T-cell (primary cell): ENCODE data around the gene CDRT4. TPM values are rescaled to one million over a fixed set of nuclear protein-coding genes. Genes with fewer than 3 reads are reported as not detected.
"Not testable (repeated sequence)": the region's sequence is repeated elsewhere in the genome, so short reads cannot be mapped to it uniquely, and the experiment has no call there.

Experiments
- ATAC-seq, 4 experiments: fragments of 200-7000 bp in 3 of 4; fragments of 150-1000 bp in 1 of 4; cut with Tn5 transposase; replicated peaks in 1 of 4; 1 replicate in 3 of 4; 2 replicates in 1 of 4; pipeline ENCODE4 v1.10.0; 2021; ENCODE audit warnings: moderate library complexity in 3 of 4, mild to moderate bottlenecking in 2 of 4, moderate number of reproducible peaks in 1 of 4
- CTCF ChIA-PET, 2 donors: fragments of 300-600 bp; sonication (Branson Sonifier 250); formaldehyde crosslinking; loops; one replicate each; lab custom pipeline; 2022; ENCODE audit warnings: antibody characterized with exemption in 2 of 2; lab: Charles Lee
- POLR2A ChIA-PET, 2 donors: fragments of 300-600 bp; sonication (Branson Sonifier 250); formaldehyde crosslinking; loops; one replicate each; lab custom pipeline; 2022; ENCODE audit warnings: antibody characterized with exemption in 2 of 2; lab: Charles Lee
- DNase-seq, 35 experiments: peaks; one replicate each; pipeline versions ENCODE4 v3.0.0 to v3.0.0-alpha.2; 2013 to 2023
- H3K27ac ChIP-seq: one replicate; pipeline ENCODE4 v1.5.1; 2013; ENCODE audit warnings: low read length
- H3K27me3 ChIP-seq, 2 experiments: replicated peaks in 1 of 2; 1 replicate in 1 of 2; 2 replicates in 1 of 2; pipeline versions ENCODE4 v1.6.1 to v1.7.0; 2013; ENCODE audit warnings: low read length in 1 of 2, mixed read lengths in 1 of 2; ENCODE audit not compliant: control insufficient read depth in 2 of 2, insufficient read depth in 2 of 2; ENCODE audit errors: extremely low read depth in 1 of 2
- H3K36me3 ChIP-seq, 2 donors: 1 replicate in 1 of 2; 2 replicates in 1 of 2; pipeline versions ENCODE4 v1.6.1 to v1.7.0; 2013; ENCODE audit warnings: low read length in 1 of 2; ENCODE audit not compliant: control insufficient read depth in 2 of 2, insufficient read depth in 1 of 2; ENCODE audit errors: extremely low read depth in 1 of 2
- H3K4me1 ChIP-seq, 2 experiments: 1 replicate in 1 of 2; 2 replicates in 1 of 2; pipeline versions ENCODE4 v1.6.1 to v1.7.0; 2013; ENCODE audit warnings: low read length in 2 of 2, mixed read lengths in 1 of 2; ENCODE audit not compliant: insufficient read depth in 2 of 2, control insufficient read depth in 1 of 2; ENCODE audit errors: extremely low read depth in 1 of 2
- H3K4me3 ChIP-seq, 2 donors: 1 replicate in 1 of 2; 2 replicates in 1 of 2; pipeline versions ENCODE4 v1.5.1 to v1.7.0; 2013; ENCODE audit warnings: mild to moderate bottlenecking in 2 of 2, low read length in 1 of 2, moderate library complexity in 1 of 2; ENCODE audit not compliant: control insufficient read depth in 1 of 2; ENCODE audit errors: extremely low read depth in 1 of 2
- H3K9me3 ChIP-seq: 2 replicates; pipeline ENCODE4 v1.7.0; 2013
- H3K27ac Mint-ChIP-seq, 2 donors: one replicate each; pipeline ENCODE4 v1.8.0; 2020 to 2021; ENCODE audit warnings: mild to moderate bottlenecking in 2 of 2, mixed read lengths in 2 of 2
- H3K27me3 Mint-ChIP-seq, 2 donors: one replicate each; pipeline ENCODE4 v1.8.0; 2021 to 2022; ENCODE audit warnings: mixed read lengths in 2 of 2
- H3K36me3 Mint-ChIP-seq: one replicate; pipeline ENCODE4 v1.8.0; 2021; ENCODE audit warnings: mixed read lengths
- H3K4me1 Mint-ChIP-seq, 3 donors: one replicate each; pipeline ENCODE4 v1.8.0; 2020 to 2022; ENCODE audit warnings: mixed read lengths in 3 of 3, mild to moderate bottlenecking in 1 of 3
- H3K4me3 Mint-ChIP-seq, 3 donors: one replicate each; pipeline ENCODE4 v1.8.0; 2020 to 2022; ENCODE audit warnings: mild to moderate bottlenecking in 3 of 3, mixed read lengths in 3 of 3, moderate library complexity in 3 of 3
- H3K9me3 Mint-ChIP-seq, 3 donors: one replicate each; pipeline ENCODE4 v1.8.0; 2020 to 2022; ENCODE audit warnings: mixed read lengths in 3 of 3
- WGBS: methylation state at CpG from one replicate; pipeline ENCODE4 v1.1.5; 2013; ENCODE audit warnings: missing lambda C conversion rate; ENCODE audit not compliant: insufficient coverage; 5-methylcytosine and 5-hydroxymethylcytosine counted together
- total RNA-seq, 35 experiments: library from RNA in 6 of 35; stranded (reverse) in 6 of 35; fragments of 120-200 nt in 1 of 35; gene quantifications; one replicate each; pipeline versions ENCODE4 v1.2.1 to v1.2.4 and lab custom pipeline; 2013 to 2026

The CDRT4 gene
- total RNA-seq, 5 donors from 2014 or later (not counting 1 experiment from before 2014, with no cell fraction given): 4.7 to 10.0 (median 9.0) TPM

DNA sequence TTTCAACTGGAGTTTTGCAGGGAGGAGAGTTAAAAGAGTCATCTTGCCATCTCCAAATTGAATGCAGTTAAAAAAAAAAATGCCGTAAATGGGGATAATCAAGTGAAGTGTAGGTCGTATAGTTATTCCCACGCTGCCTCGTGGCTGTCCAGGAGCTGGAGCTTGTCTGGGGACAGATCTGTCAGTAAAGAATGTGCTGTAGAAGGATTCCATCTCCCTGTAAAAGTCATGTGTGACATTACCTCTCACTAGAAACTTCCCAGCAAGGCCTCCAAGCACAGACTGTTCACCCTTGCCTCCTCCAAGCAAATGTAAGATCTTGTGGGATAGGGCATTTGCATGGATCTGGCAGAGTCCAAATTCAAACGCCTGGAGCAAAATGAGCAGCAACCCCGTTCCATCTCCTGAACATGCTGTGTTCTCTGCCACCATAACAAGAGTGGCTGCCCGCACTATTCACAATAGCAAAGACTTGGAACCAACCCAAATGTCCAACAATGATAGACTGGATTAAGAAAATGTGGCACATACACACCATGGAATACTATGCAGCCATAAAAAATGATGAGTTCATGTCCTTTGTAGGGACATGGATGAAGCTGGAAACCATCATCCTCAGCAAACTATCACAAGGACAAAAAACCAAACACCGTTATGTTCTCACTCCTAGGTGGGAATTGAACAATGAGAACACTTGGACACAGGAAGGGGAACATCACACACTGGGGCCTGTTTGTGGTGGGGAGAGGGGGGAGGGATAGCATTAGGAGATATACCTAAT lies 28.0 kb downstream of the CDRT4 start:
- WGBS: 100% methylated on average over 1 of the region's 8 CpGs

DNA sequence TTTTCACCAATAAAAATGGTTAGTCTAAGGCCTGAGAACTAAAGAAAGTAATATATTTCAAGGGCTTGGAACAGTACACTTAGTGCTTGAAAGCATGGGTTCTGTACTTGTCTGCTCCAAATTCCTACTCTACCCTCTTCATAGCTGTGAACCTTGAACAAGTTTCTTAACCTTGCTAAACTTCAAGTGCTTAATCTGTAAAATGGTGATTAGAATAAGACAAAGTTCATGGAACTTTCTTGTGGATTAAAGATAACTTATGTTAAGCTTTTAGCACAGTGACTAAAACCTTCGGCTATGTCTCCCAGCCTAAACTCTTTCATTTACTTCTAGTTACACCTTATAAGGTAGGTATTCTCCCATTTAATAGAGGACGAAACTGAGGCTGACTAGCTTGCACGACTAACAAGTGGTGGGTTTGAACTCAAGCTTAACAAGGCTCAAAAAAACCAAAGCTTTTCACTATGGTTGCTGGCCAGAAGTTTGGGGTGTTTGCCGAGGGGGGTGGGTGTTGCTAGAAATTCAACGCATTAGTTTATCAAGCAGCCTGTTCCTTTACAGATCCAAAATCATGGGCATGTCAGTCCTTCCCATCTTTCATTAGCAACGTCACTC lies 28.8 kb downstream of the CDRT4 start:
- Histone ChIP-seq H3K27ac (no peak overlapping the region), H3K27me3 (no peaks in the 10 kb centered on the region), H3K36me3 (peaks cover 3 to 7% of the 10 kb centered on the region in 2 donors), H3K4me3 (no peak overlapping the region), H3K9me3 (no peaks in the 10 kb centered on the region), H3K4me1 (peaks cover 2 to 12% of the 10 kb centered on the region in 2 experiments)
- Mint-ChIP-seq H3K36me3 (peaks cover 70% of the 10 kb centered on the region), H3K4me3 (no peak overlapping the region), H3K27me3 (no peaks in the 10 kb centered on the region), H3K27ac (no peak overlapping the region), H3K9me3 (peaks cover 0 to 12% (median 5%) of the 10 kb centered on the region in 3 donors), H3K4me1 (peaks cover 9 to 15% (median 14%) of the 10 kb centered on the region in 3 donors)
- no CpG with 5 or more reads among the region's 6 CpGs for WGBS
- no peak for DNase-seq
- ATAC-seq: no peak
- ChIA-PET CTCF (no interaction called here), POLR2A (no interaction called here)

More for the DNA sequence above, 28.0 kb downstream of the CDRT4 start:
- CTCF ChIA-PET, H3K27me3 ChIP-seq, H3K27ac Mint-ChIP-seq, DNase-seq, H3K4me3 ChIP-seq, H3K9me3 ChIP-seq, H3K4me3 Mint-ChIP-seq, H3K27me3 Mint-ChIP-seq, H3K27ac ChIP-seq, H3K36me3 ChIP-seq, POLR2A ChIA-PET, ATAC-seq: not testable (repeated sequence)
- H3K36me3 Mint-ChIP-seq: peaks cover 67% of the 10 kb centered on the region
- peaks cover 0 to 12% (median 5%) of the 10 kb centered on the region in 3 donors for H3K9me3 Mint-ChIP-seq
- H3K4me1 Mint-ChIP-seq: peaks cover 12 to 15% (median 14%) of the 10 kb centered on the region in 3 donors
- peaks cover 2 to 13% of the 10 kb centered on the region in 2 experiments for H3K4me1 ChIP-seq

DNA sequence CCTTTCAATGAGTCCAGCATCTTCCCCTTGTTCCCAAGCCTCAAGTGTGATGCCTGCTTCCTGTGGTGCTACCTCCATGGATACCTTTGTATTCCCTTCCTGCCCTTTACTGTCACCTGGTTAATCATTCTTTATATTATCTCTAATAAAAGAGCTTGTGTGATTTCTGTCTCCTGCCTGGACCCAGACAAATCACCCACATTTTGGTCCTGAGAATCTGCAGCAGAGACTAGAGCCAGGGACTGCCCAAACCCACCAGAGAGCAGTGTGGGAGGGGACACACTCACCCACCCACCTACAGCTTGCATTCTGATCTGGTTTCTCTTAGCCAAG lies 30.2 kb downstream of the CDRT4 start:
- CTCF ChIA-PET: interaction anchor here in 1 of 2 donors (0.6 kb wide), 1 partner anchor 1228 kb away, joined by 3 read pairs; no protein-coding TSS in a partner anchor
- no peak for ATAC-seq
- H3K27me3 ChIP-seq: no peaks in the 10 kb centered on the region
- no peak overlapping the region for H3K27ac ChIP-seq
- Mint-ChIP-seq H3K4me1 (peaks cover 9 to 15% (median 14%) of the 10 kb centered on the region in 3 donors), H3K9me3 (peaks cover 0 to 12% (median 5%) of the 10 kb centered on the region in 3 donors), H3K36me3 (peaks cover 66% of the 10 kb centered on the region), H3K4me3 (peak overlapping the region in 1 of 3 donors; percentile 52), H3K27me3 (no peaks in the 10 kb centered on the region), H3K27ac (peak overlapping the region; percentile 74 to 82)
- H3K4me3 ChIP-seq: peak overlapping the region in 1 of 2 donors; percentile 30
- H3K4me1 ChIP-seq: peaks cover 2 to 12% of the 10 kb centered on the region in 2 experiments
- no peak for DNase-seq
- peaks cover 3 to 7% of the 10 kb centered on the region in 2 donors for H3K36me3 ChIP-seq
- POLR2A ChIA-PET: no interaction called here
- no peaks in the 10 kb centered on the region for H3K9me3 ChIP-seq

GRCh38 chr17:15436473-15437302 lies 30.7 kb downstream of the CDRT4 start:
- ATAC-seq (peak in 3 of 4 experiments; percentile 49 to 71 (median 70)), DNase-seq (peak in 32 of 35 experiments; percentile 1 to 48 (median 14))
- H3K9me3 ChIP-seq: no peaks in the 10 kb centered on the region
- Mint-ChIP-seq H3K9me3 (peaks cover 0 to 12% (median 5%) of the 10 kb centered on the region in 3 donors), H3K27me3 (no peaks in the 10 kb centered on the region), H3K4me1 (peaks cover 9 to 15% (median 14%) of the 10 kb centered on the region in 3 donors), H3K36me3 (peaks cover 62% of the 10 kb centered on the region), H3K27ac (peak overlapping the region; percentile 74 to 82), H3K4me3 (peak overlapping the region in 1 of 3 donors; percentile 52)
- ChIA-PET POLR2A (no interaction called here), CTCF (interaction anchor here in 1 of 2 donors (0.6 kb wide), 1 partner anchor 1229 kb away, joined by 3 read pairs; no protein-coding TSS in a partner anchor)
- peaks cover 2 to 12% of the 10 kb centered on the region in 2 experiments for H3K4me1 ChIP-seq
- H3K27me3 ChIP-seq: no peaks in the 10 kb centered on the region
- peaks cover 3 to 7% of the 10 kb centered on the region in 2 donors for H3K36me3 ChIP-seq
- H3K4me3 ChIP-seq: peak overlapping the region in 1 of 2 donors; percentile 30
- WGBS: no CpG with 5 or more reads among the region's 3 CpGs
- peak overlapping the region; percentile 39 for H3K27ac ChIP-seq

- Mint-ChIP-seq H3K27ac (no peak overlapping the region), H3K36me3 (peaks cover 54% of the 10 kb centered on the region), H3K4me3 (no peak overlapping the region), H3K27me3 (no peaks in the 10 kb centered on the region), H3K4me1 (peaks cover 9 to 15% (median 14%) of the 10 kb centered on the region in 3 donors), H3K9me3 (peaks cover 0 to 12% (median 5%) of the 10 kb centered on the region in 3 donors)
- Histone ChIP-seq H3K4me1 (peaks cover 2 to 12% of the 10 kb centered on the region in 2 experiments), H3K27me3 (no peaks in the 10 kb centered on the region), H3K27ac (no peak overlapping the region), H3K4me3 (no peak overlapping the region), H3K36me3 (peaks cover 3 to 7% of the 10 kb centered on the region in 2 donors), H3K9me3 (no peaks in the 10 kb centered on the region)
- POLR2A ChIA-PET: no interaction called here
- ATAC-seq (no peak), DNase-seq (no peak)
- no CpG with 5 or more reads among the region's 8 CpGs for WGBS
- CTCF ChIA-PET: interaction anchor here in 1 of 2 donors (0.5 kb wide), 1 partner anchor 116 kb away, joined by 3 read pairs; no protein-coding TSS in a partner anchor
Observed at GRCh38 chr17:15434956-15435355, 32.5 kb downstream of the CDRT4 start.
